Activated naive CD4-positive, alpha-beta T cell treated with Interleukin-2 at 50 U/mL for 16 hours (primary cell): ENCODE data around the gene HLA-DMB.

ENCODE experiments used
- DNase-seq: peaks from one replicate; pipeline ENCODE4 v3.0.0-alpha.2; 2020

Gene HLA-DMB

GRCh38 chr6:32905078-32905477 is 35.8 kb downstream of the HLA-DMB start:
- DNase-seq: no peak

DNA sequence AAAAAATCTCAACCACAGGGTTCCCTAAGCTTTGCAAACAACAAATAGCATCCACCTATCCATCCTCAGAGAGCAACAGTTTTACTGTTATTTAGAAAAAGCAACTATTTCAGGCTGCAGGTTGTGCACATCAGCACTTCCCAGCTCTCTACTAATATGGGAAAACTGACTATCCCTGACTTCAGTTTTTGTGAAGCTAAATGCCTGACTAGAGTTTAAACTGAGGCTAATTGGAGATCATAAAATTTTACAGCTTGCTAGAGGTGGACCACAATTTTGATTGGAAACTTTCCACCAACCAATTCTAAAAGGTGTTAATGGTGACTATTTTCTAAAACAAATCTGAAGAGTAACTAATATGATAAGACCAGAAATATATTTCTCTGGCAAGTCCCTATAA is 36.9 kb downstream of the HLA-DMB start:
- no peak for DNase-seq

GRCh38 chr6:32895006-32895345 is 45.9 kb downstream of the HLA-DMB start:
- DNase-seq: no peak

- peak; percentile 96 for DNase-seq
Measured at GRCh38 chr6:32894085-32895005, 46.5 kb downstream of the HLA-DMB start.

- no peak for DNase-seq
Measured at GRCh38 chr6:32890831-32891230, 50.0 kb downstream of the HLA-DMB start.

DNA sequence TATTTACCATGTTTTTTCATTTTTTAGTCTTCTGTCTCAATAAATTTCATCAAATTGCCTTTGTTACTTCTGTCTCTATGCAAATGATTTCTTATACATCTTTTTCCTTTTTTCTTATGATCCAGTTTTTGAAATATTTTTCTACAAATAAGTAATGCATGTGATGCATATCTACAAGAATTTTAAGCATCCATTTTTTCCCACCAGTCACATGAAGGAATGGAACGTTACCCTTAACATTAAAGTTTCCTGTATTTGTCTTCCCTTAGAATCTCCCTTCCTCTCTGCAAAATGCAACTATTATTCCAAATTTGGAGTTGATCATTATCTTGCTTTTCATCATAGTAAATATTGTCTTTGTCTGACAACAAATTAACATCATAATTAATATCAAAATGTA is 51.3 kb downstream of the HLA-DMB start:
- DNase-seq: no peak

DNA sequence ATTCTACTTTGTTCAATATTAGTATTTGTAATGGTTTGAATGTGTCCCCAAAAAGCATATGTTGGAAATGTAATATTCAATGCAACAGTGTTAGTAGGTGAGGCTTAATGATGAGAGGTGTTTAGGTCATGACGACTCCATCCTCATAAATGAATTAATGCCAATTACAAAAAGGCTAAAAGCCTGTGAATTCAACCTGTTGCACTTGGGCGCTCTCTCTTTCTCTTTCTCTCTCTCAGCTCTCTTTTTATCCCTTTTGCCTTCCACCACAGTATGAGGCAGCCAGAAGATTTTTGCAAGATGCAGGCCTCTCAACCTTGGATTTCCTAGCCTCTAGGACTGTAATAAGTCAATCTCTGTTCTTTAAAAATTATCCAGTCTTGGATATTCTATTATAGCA is 52.3 kb downstream of the HLA-DMB start:
- DNase-seq: no peak

DNA sequence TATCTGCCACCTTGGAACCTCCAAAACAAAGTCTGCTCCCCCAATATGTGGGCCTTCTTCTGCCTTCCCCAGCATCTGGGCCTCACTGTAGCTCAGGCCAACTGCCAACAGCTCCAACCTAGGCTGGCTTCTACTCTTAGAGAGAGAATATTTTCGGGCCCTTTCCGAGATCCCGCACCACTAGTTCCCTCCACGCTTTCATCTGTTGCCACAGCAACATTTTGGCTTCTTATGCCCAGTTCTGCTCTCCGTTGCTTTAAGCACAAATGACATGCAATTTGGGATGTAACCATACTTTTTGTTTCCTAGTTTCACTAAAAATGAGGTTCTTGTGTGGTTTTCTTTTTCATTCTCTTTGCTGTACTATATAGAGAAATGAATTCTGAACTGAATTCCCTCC is 53.2 kb downstream of the HLA-DMB start:
- DNase-seq: no peak

DNA sequence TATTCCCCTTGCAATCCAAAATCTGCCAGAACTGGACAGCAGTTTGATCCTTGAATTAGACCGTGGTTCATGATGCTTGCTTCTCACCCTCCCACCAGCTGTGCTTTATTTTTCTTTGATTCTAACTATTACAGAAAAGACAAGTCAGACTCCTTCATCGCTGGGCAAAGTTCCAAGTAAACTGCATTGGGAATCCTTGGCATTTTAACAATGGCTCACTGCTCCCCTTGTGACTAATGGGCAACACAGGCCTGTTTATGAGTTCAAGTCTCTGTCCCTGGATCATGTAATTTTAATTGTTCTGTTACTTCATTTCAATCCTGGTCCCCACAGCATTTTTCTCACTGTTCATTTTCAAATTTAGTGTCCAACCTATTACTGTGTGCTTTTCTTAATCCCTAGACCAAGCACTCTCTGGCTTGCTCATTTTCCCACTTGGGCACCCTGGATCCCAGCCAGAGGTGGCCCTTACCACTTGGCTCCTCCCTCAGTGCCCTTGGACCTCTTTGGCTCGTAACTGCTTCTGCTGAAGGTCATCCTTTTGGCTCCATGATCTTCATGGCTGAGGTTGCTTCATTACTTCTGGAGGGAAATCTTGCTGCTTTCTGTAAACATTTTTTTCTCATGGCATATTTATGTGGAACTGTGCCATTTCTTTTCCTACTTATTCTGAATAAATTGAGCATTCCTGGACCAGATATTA is 54.0 kb downstream of the HLA-DMB start:
- no peak for DNase-seq

GRCh38 chr6:32885698-32886286 is 55.0 kb downstream of the HLA-DMB start:
- DNase-seq: no peak
